Adipose tissue (tissue), 3 donors: ENCODE data around the gene MED31. TPM values are rescaled to one million over a fixed set of nuclear protein-coding genes. Genes with fewer than 3 reads are reported as not detected.
"Not testable (repeated sequence)": the region's sequence is repeated elsewhere in the genome, so short reads cannot be mapped to it uniquely, and the experiment has no call there.

ENCODE experiments used
- H3K27ac ChIP-seq: one replicate; pipeline ENCODE4 v1.5.1; 2013; ENCODE audit warnings: low read depth, low read length
- WGBS, 3 donors: extraction: QIAGEN DNeasy Blood & Tissue Kit; methylation state at CpG; one replicate each; pipeline ENCODE4 v1.1.7; 2013; 5-methylcytosine and 5-hydroxymethylcytosine counted together
- polyA plus RNA-seq, 3 donors: library from polyadenylated mRNA; stranded (reverse); fragments of 200-250 nt; gene quantifications; one replicate each; pipeline ENCODE4 v1.2.3, GENCODE V29; 2013
- donor health status: healthy with polysubstance abuse.
- donor health status: Bipolar disorder and iron deficiency.
- donor health status: healthy.

The MED31 gene
- polyA plus RNA-seq, 3 donors = 6.3 to 31.0 (median 8.6) TPM

- WGBS, 3 donors = 53 to 69% (median 67%) methylated on average over 4 of the region's 4 CpGs
- H3K27ac ChIP-seq = no peak overlapping the region
Measured at GRCh38 chr17:6681176-6681575, 29.8 kb upstream of the MED31 start.

- 75 to 78% (median 76%) methylated on average over 6 of the region's 6 CpGs for WGBS, 3 donors
- no peak overlapping the region for H3K27ac ChIP-seq
Measured at GRCh38 chr17:6679241-6679640, 27.8 kb upstream of the MED31 start.

DNA sequence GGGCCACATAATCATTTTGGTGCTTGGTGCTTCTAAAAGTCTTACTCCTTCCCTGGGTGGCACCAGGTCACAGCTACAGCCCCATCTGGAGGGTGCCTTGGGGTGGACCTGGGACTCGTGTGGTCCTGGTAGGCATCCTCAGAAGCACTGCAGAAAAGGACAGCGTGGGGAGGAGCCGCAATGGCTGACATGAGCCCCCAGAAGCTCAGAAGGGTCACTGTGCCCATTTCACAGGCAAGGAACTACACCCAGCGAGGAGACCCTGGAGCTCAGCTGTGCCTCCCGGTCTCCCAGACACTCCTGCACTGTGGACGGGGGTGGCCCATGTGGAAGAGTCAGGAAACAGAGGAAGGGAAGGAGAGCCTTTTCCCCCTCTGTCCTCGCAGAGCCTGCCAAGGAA lies 26.5 kb upstream of the MED31 start:
- WGBS, 3 donors = 70 to 88% (median 75%) methylated on average over 6 to 7 of the region's 7 CpGs
- H3K27ac ChIP-seq = no peak overlapping the region

DNA sequence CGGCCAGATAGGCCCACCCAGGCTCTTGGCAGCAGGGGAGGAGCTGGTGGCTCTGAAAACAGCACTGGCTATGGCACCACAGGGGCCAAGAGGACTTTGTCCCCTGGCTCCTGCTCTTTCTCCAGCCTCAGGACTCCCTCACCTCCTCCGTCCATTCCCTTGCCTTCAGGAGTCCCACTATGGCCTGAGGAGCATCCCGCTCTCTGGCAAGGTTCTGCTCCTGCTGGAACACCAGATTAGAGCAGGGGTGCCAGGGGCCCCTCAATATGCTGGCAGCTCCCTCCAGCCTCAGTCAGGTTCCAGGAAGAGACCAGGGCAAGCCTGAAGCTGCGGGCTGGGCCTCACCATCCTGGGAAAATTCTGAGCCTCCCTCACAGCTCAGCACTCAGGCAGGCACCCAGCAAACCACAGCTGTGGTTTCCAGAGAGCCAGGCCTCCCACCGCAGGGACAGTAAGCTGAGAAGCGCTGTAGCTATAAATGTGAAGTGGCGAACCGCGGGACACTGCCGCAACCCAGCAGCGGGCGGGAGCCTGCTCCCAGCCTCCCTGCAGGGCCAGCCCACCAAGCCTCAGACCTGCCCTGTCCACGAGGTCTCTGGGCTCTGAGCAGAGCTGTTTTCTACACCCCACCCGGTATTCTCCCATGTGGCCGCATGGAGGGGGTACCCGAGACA lies 25.9 kb upstream of the MED31 start:
- H3K27ac ChIP-seq = no peak overlapping the region
- WGBS, 3 donors = 36 to 53% (median 50%) methylated on average over 16 of the region's 16 CpGs

DNA sequence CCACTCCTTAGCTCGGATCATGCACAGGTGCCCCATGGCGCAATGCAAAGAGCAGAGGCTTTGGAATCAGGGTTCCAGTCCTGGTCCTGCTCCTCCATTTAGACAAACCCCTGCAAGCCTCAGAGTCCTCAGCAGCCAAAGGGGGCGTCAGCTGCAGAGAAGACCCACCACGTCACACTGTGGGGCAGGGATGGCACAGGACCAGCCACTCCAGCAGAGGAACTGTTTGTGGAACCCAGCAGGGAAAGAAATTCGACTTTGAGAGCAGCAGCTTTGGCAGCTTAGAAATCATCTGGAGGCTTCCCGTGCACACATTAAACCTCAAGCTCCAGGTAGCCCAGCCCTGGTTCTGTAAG lies 25.4 kb upstream of the MED31 start:
- WGBS, 3 donors = 62 to 77% (median 72%) methylated on average over 6 of the region's 6 CpGs
- H3K27ac ChIP-seq = no peak overlapping the region

- H3K27ac ChIP-seq = no peak overlapping the region
- 65 to 85% (median 76%) methylated on average over 11 of the region's 11 CpGs for WGBS, 3 donors
Measured at GRCh38 chr17:6675201-6675825, 23.9 kb upstream of the MED31 start.

- no peak overlapping the region for H3K27ac ChIP-seq
- 92 to 95% (median 94%) methylated on average over 13 of the region's 13 CpGs for WGBS, 3 donors
Measured at GRCh38 chr17:6674586-6674985, 23.2 kb upstream of the MED31 start.

DNA sequence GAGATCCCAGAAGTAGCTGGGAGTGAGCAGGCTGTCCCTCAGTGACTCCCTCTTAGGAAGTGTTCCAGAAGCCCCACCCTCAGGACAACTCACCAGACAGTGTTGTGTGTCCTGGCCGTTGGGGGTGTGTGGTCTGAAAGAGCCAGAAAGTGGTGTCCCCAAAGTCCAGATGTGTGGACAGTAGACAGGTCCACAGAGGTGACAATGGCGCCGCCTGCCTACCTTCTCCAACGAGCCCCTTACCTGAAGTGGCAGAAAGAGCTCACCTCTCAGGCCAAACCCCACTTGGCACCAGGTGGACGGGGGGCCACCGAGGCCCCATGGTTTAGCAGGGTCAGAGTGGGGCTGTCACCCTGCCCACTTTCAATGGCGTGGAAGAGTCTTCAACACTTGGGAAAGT lies 20.0 kb upstream of the MED31 start:
- no peak overlapping the region for H3K27ac ChIP-seq
- 84 to 87% (median 86%) methylated on average over 7 of the region's 7 CpGs for whole genome bisulfite sequencing, 3 donors

DNA sequence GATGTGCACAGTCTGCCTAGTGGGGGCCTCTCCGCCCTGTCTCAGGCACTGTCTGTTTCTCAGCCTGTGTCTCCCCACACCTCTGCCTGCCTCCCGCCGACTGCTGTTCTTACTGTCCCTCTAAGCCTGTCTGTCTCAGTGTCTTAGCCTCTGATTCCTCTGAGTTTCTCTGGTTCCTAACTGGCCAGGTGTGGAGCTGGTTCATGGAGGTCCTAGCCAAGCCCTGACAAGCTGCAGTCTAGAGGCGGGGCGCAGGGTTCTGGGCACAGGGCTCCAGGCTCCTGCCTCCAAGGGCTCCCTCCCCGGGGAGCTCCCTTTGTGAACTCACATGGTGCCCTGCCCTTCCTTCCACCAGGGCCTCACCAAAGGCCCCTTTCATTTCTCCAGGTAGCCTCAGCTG lies 19.6 kb upstream of the MED31 start:
- no peak overlapping the region for H3K27ac ChIP-seq
- WGBS, 3 donors = 77 to 99% (median 86%) methylated on average over 6 of the region's 6 CpGs

GRCh38 chr17:6670571-6670970 lies 19.2 kb upstream of the MED31 start:
- 90 to 93% (median 91%) methylated on average over 8 of the region's 8 CpGs for WGBS, 3 donors
- no peak overlapping the region for H3K27ac ChIP-seq

- no peak overlapping the region for H3K27ac ChIP-seq
- 81 to 82% (median 81%) methylated on average over 10 of the region's 10 CpGs for WGBS, 3 donors
Measured at GRCh38 chr17:6669479-6670212, 18.2 kb upstream of the MED31 start.

DNA sequence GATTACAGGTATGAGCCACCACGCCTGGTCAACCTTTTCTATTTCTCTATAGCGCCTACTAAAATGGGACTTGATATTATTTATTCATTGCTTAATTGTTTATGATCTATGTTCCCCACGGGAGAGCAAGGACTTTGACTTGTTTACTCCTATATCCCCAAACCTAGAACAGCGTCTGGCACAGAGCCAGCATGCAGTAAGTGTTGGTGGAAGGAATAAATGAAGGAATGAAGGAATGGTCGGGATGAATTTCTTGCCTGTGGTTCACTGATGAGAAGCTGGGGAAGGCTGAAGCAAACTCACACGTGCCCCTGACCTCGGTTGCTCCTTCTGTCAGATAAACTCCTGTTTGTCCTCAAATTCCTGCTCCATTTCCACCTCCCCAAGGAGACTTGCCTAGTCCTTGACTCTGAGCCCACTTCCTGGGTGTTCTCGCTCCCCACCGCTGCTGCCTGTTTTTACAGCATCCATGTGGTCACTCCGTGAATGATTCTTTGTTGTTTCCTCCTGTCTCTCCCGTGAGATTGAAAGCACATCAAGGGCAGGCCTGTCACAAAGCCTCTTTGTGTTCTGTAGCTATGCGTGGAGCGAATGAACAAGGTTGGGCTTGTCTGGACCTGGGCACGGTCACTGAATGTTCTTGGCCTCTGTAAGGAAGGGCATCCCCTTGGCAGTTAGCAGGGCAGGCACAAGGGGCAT lies 17.5 kb upstream of the MED31 start:
- WGBS, 3 donors = 68 to 77% (median 72%) methylated on average over 14 of the region's 14 CpGs
- no peak overlapping the region for H3K27ac ChIP-seq

GRCh38 chr17:6668219-6668618 lies 16.8 kb upstream of the MED31 start:
- 85 to 90% (median 86%) methylated on average over 17 of the region's 17 CpGs for WGBS, 3 donors
- no peak overlapping the region for H3K27ac ChIP-seq

DNA sequence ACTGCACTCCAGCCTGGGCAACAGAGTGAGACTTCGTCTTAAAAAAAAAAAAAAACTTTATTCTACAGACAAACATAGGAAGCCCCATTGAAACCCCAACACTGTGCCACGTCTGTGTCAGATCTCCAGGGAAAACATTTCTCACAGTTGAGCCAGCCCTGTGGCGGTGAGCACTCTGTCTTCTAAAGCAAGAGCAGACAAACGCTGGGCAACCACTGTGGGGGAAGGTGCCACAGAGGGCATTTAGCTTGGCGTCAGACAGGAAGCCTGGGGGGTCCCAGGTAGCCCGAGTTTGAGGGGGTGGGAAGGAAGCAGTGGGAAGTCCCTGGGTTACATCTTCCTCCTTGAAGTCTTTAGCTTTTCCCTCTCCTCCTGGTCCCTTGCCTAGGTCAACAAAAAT lies 16.1 kb upstream of the MED31 start:
- 36 to 70% (median 42%) methylated on average over 6 of the region's 6 CpGs for WGBS, 3 donors
- no peak overlapping the region for H3K27ac ChIP-seq

DNA sequence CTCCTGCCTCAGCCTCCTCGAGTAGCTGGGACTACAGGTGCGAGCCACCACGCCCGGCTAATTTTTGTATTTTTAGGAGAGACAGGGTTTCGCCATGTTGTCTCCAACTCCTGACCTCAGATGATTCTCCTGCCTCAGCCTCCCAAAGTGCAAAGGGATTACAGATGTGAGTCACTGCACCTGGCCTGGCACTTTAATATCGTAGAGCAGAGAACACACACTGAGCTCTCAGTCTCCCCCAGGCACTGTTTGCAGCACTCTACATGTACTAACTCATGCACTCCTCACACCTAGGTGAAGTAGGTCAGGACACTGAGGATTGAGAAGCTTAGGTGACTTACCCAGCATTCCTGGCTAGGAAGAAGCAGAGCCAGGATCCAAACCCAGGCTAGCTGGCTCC lies 15.2 kb upstream of the MED31 start:
- WGBS, 3 donors = 79 to 94% (median 92%) methylated on average over 6 of the region's 6 CpGs
- no peak overlapping the region for H3K27ac ChIP-seq

GRCh38 chr17:6666077-6666521 lies 14.7 kb upstream of the MED31 start:
- 9 to 20% (median 15%) methylated on average over 9 of the region's 9 CpGs for WGBS, 3 donors
- H3K27ac ChIP-seq = no peak overlapping the region

GRCh38 chr17:6663200-6663599 lies 11.8 kb upstream of the MED31 start:
- 89 to 93% (median 92%) methylated on average over 14 of the region's 14 CpGs for WGBS, 3 donors
- not testable (repeated sequence) for H3K27ac ChIP-seq

DNA sequence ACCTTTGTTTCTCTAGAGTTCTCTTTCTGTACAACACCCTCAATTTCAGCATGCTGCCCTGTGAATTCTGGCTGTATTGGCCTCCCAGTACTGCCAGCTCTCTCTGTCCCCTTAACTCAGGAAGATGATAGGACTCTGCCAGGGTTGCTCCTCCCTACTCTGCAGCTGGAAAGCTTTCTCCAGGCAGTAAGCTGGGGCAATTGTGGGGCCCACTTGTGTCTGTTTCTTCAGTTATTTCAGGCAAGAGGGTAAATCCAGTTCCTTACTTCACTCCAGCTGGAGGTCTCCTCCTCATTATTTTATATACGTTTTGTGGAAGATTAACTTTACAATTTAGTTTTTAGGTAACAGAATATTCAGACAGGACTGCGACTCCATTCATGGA lies 10.1 kb upstream of the MED31 start:
- 63 to 81% (median 74%) methylated on average over 2 of the region's 2 CpGs for WGBS, 3 donors
- H3K27ac ChIP-seq = no peak overlapping the region

- 21 to 60% (median 27%) methylated on average over 11 of the region's 11 CpGs for WGBS, 3 donors
- H3K27ac ChIP-seq = no peak overlapping the region
Measured at GRCh38 chr17:6660805-6661463, 9.5 kb upstream of the MED31 start.
